ENCODE results near the gene CKS2.
"Not testable (repeated sequence)": the region's sequence is repeated elsewhere in the genome, so short reads cannot be mapped to it uniquely, and the experiment has no call there.

CKS2 gene

GRCh38 chr9:89311346-89312221 is 589 bp downstream of the CKS2 start:
- DNase-seq (ENCODE audit: low read depth), result no peak

DNA sequence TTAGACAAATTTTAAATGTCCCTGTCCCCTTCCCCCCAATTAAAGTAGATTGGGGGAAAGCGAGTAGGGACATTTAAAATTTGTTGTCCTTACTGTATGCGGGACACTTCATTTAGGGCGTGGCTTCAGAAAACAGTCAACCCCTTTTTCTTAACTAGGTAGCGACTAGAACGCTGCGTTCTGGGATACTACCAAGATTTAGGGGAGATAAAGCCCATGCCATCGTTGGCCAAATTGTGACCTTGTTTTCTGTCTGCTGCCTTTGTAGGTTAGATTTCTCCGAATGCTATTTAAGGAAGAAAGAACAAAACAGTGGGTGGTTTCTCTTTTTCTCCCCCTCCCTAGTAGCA is 1.2 kb downstream of the CKS2 start:
- no peak for DNase-seq (ENCODE audit: low read depth)

DNA sequence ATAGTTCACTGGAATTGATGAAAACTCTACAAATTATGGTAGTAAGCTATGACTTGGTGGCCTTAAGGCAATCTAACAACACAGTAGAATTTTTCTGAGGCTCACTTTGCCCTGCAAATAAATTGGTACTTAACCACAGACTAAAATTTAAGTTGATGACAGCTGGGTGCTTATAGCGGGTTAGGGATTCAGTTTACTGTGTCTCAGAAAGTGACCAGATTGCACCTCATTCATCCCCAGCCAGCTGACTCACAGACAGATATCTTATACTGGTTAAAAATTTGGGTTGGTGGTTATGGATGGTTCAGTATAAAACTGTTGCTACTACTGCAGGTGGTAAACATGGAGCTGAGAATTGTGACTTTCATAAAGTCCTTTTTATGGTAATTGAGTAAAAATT is 2.8 kb downstream of the CKS2 start:
- no peak for DNase-seq (ENCODE audit: low read depth)

DNA sequence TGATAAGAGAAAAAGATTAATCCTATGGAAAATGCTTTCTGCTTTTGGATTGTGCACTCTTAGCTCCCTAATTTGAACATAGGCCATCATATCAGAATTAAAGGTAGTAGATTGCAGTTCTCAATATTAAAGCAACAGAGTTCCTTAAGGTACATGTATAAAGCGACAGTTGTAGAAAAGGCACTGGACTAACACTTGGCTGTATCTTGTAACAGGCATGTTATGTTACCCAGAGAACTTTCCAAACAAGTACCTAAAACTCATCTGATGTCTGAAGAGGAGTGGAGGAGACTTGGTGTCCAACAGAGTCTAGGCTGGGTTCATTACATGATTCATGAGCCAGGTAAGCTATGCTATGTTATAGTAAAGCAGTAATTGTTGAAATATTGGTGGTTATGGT is 4.0 kb downstream of the CKS2 start:
- DNase-seq (ENCODE audit: low read depth), result no peak

DNA sequence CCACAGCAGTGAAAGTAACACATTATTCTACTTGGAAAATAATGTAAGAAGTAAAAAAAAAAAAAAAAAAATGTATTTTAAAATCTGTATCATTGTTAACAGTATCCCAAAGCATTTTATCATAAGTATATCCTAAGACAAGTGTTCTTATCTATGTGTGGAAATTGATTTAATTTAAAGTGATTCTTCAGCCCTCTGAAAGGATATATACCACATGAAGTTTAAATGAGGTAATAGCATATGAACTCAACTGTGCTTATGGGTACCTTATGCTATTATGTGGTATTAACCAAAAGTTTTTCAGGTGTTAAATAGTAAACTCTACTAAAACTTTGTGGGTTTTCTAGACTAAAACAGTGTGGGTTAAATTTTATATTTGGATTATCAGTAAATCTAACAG is 4.5 kb downstream of the CKS2 start:
- no peak for DNase-seq (ENCODE audit: low read depth)

DNA sequence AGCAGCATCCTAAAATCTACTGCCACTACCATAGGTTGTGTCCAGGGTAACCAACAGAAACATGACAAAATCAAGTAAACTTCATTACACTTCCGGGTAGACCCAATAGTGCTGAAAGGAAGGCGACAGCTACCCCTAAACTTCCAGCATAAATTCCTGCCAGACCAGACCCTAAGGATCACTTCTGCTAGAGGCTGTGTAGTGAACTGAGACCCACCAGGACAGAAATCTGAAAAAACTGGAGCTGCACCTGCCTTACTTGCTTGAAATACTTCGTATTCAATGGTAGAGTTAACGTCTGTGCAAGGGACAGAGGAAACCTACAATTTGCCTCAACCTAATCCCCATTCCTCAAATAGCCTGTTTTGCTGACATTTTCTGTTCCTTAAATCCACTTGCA is 6.3 kb downstream of the CKS2 start:
- DNase-seq (ENCODE audit: low read depth), result no peak

DNA sequence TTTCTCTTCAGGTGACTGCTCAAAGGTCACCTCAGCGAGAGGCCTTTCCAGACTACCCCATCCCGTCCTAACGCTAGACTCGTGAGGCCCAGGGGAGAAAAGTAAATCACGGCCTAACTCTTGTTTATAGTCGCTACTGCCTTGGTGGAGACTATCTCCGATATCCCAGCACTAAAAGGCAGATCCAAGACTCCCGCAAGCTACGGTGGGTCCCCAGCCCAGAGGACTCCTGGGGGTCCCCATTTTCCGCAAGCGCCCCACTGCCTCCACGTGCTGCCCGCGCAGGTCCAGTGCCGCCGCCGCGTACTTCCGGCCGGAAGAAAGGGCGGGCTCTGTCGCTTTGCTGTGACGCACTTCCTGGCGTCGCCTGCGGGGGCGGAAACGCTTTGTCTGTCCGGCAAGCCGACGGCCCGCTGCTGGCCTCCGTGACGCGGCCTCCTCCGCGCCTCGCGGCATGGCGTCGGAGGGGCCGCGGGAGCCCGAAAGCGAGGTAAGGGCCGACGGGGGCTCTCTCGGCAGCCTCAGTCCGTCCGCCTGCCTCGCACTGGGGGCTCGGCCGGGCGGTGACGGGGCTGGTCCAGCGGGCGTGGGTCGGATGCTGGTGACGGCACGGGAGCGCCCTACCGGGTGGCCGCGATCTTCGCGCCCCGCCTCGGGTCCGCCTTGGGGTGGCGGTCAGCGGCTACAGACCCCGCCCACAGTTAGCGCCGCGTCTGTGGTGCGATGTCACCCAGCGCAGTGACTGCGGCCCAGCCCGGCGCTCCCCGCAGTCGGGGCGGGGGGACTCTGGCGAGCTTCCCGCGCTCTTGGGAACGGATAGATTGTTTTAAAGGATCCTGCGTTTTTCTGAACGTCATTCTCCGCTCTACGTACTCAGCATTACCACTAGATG is 7.4 kb downstream of the CKS2 start, which contains the start of gene SECISBP2:
SECISBP2 (plus strand) TSS at position 378 of the 892 bp plus-strand sequence; CDS start at position 455, 77 bp downstream.
- peak; percentile 97 for DNase-seq (ENCODE audit: low read depth)

DNA sequence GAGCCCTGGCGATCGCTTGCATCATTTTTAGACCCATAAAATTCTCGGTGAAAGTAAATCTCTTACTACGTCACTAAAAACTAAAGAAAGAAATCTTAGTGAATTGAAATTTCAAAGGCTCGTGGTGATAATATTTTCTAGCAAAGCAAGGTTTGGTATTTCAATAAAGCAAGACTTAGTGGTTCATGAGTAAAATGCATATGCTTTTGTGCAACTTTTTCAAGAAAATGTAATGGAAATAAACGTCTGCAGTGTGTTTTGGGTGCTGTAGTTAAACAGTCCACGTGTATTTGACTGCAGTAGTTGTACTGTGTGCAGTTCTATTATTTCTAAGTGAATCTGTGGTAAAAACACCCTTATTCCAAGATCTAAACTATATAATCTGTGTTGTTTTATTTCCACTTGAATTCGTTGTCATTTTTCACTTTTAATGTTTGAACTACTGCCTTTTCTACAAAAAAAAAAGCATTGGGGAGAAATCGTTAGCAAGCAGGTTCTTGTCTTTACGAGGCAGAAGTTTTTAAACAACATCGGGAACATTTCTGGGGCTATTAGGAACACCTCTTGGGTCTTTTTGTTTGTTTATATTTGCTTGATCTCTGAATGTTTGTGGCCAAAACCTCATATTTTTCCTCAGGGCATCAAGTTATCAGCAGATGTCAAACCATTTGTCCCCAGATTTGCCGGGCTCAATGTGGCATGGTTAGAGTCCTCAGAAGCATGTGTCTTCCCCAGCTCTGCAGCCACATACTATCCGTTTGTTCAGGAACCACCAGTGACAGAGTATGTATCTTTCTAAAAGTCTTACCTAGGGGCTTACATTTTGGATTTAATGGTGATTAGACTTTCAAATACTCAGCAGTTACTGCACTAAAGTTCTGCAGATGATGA is 8.3 kb downstream of the CKS2 start:
- no peak for DNase-seq (ENCODE audit: low read depth)

DNA sequence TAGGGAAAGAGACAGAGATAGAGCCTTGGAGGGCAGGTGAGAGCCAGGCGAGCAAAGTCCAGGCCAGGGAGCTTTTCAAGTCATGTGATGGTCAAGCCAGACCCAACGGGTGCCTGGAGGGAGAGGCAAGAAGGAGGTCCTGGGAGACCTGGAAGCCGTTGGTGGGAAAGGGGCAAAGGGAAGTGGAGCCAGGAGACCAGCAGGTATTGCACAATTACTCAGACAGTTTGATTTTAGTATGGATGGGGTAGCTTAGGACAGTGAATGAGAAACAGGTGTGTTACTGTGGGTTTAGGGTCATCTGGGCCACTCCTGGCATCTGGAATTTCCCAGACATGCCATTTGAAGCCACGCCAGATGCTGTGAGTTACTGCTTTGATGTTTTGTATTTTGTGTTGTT is 12.4 kb downstream of the CKS2 start:
- DNase-seq (ENCODE audit: low read depth), result no peak

- DNase-seq (ENCODE audit: low read depth), result no peak
These were observed 14.7 kb downstream of the CKS2 start for GRCh38 chr9:89325733-89326132.

GRCh38 chr9:89328064-89328463 is 17.1 kb downstream of the CKS2 start:
- DNase-seq (ENCODE audit: low read depth), result no peak

DNA sequence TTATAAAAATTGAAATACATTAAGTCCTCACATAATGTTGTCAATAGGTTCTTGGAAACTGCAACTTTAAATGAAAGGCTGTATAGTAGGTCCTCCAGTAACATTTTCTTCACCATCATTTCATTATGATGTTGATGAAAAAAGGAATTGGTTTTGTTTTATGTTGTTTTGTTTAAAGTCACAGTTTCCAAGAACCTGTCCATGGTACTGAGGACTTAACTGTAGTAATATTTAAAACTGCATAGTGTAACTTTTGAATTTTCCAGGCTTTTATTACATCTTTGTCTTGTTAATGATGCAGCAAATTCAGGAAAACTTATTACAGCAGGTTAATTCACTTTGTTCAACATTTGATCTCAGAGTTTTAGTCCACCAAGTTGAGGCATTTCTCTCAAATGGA is 18.9 kb downstream of the CKS2 start:
- no peak for DNase-seq (ENCODE audit: low read depth)

GRCh38 chr9:89330513-89330912 is 19.5 kb downstream of the CKS2 start:
- no peak for DNase-seq (ENCODE audit: low read depth)

GRCh38 chr9:89339807-89340206 is 28.8 kb downstream of the CKS2 start:
- no peak for DNase-seq (ENCODE audit: low read depth)

DNA sequence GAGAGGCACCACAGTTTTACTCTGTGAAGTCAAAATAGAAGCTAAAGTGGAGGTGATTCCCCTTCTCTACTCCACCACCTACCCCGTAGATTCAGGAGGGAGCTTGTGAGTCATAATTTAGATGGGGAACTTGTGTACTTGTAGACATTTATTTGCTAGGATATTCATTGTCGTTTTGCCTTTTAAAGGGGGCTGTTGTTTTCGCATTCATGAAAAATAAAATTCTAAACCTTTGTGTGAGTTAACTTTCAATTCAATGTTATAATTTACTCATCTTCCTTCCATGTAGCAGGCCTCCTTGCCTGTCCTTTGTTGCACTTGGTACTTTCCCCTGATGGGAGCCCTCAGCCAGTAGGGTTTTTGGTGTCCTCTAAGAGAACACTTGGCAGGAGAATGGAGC is 29.3 kb downstream of the CKS2 start:
- no peak for DNase-seq (ENCODE audit: low read depth)

DNA sequence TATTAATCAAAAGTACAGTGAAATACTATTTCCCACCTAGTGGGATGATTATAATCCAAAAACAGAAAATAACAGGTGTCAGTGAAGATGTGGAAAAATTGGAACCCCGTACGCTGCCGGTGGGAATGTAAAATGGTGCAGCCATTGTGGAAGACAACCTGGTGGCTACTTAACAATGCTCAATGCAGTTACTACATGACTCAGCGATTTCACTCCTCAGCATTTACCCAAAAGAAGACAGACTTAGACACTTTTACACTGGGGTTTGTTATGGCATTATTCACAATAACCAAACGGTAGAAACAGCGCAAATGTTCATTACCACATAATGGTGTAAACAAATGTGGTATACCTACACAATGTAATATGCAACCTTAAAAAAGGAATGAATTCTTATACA is 31.2 kb downstream of the CKS2 start:
- DNase-seq (ENCODE audit: low read depth), result no peak

- no peak for DNase-seq (ENCODE audit: low read depth)
These were observed 32.0 kb downstream of the CKS2 start for GRCh38 chr9:89342948-89343347.

DNA sequence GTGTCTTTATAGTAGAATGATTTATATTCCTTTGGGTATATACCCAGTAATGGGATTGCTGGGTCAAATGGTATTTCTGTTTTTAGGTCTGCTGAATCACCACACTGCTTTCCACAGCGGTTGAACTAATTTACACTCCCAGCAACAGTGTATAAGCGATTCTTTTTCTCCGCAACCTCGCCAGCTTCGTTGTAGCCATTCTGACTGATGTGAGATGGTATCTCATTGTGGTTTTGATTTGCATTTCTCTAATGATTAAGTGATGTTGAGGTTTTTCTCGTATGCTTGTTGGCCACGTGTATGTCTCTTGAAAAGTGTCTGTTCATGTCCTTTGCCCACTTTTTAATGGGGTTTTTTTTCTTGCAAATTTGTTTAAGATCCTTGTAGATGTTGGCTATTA is 32.8 kb downstream of the CKS2 start:
- not testable (repeated sequence) for DNase-seq (ENCODE audit: low read depth)

DNA sequence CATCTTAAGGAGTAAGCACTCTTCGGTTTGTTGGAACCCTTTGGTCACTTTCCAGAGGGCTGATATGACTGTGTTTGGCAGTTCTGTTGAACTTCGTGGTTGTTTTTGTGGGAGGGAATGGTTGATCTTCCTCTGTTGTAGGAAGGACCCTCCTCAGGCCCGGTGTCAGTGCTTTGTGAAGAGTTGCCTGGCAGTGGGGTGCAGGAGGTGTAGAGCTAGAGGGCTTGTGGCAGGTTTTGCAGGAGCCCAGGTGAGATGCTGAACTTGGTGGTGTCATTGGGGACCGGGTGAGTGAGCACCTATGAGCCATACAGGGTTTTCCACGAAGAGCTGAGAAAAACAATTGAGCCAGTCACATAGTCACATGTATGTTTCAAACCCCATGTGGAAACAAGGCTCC is 34.5 kb downstream of the CKS2 start:
- DNase-seq (ENCODE audit: low read depth), result no peak

DNA sequence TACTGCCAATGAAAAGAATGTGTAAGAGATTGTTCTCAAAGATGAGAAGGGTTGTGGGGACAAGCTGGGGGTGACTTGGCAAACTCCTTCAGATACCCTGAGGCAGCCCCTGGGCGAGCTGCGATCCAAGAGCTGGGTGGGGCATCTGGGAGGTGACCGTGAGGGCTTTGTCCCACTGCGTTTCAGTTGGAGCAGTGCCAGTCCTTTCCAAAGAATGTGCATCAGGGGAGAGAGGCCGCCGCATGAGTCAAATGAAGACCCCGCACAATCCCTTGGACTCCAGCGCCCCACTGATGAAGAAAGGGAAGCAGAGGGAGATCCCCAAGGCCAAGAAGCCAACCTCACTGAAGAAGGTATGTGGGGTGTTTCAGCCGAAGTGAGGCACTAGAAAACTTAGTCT is 35.7 kb downstream of the CKS2 start:
- DNase-seq (ENCODE audit: low read depth), result no peak

- no peak for DNase-seq (ENCODE audit: low read depth)
These were observed 36.7 kb downstream of the CKS2 start for GRCh38 chr9:89347651-89348050.

- DNase-seq (ENCODE audit: low read depth), result no peak
These were observed 38.6 kb downstream of the CKS2 start for GRCh38 chr9:89349607-89350006.

All from fibroblast of the conjunctiva (primary cell).